ENCODE results near the gene KCNIP1.
"Not testable (repeated sequence)": the region's sequence is repeated elsewhere in the genome, so short reads cannot be mapped to it uniquely, and the experiment has no call there.

The KCNIP1 gene

GRCh38 chr5:170537451-170538095 is 33.8 kb downstream of the KCNIP1 start:
- no peak for DNase-seq (ENCODE audit: low read depth)

- DNase-seq (ENCODE audit: low read depth): no peak
Measured at GRCh38 chr5:170538096-170538465, 34.3 kb downstream of the KCNIP1 start.

DNA sequence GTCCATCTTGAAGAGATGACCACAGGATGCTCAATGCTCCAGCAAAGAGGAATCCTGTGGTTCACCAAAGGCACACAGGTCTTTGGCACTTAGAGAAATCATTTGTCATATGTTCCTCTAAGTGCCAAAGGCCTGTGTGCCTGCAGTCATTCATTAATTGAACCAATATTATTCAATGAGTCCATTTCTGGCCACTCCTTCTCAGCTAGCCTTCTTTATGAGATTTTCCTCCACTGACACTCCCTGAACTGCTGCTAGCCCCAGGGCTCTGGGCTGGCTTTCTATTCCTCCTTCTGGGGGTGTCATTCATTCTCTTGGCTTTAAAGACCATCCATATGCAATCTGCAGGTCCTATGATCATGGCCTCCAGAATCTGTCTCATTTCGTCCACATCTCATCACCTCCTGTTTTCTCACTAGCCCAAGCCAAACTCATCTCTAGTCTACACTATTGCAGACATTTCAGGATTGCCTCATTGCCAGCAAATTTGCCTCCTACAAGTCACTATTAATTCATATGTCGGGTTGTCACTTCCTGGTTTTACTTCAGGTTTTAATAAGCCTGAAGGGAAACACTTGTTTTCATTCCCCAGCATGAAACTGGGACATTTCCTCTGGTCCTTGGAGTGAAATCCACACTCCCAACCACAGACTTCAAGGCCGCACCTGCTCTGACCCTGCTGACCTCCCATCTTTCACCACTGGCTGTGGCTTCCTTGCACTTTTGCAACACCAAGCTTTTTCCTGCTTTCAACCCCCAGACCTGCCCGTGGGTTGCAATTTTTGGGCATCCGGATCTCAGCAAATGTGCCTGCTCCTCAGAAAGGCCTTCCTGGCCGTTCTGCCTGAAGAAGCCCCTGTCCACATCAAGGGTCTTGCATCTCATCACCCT is 35.1 kb downstream of the KCNIP1 start:
- no peak for DNase-seq (ENCODE audit: low read depth)

GRCh38 chr5:170540271-170540670 is 36.5 kb downstream of the KCNIP1 start:
- DNase-seq (ENCODE audit: low read depth): no peak

- DNase-seq (ENCODE audit: low read depth): no peak
Measured at GRCh38 chr5:170541146-170541769, 37.4 kb downstream of the KCNIP1 start.

DNA sequence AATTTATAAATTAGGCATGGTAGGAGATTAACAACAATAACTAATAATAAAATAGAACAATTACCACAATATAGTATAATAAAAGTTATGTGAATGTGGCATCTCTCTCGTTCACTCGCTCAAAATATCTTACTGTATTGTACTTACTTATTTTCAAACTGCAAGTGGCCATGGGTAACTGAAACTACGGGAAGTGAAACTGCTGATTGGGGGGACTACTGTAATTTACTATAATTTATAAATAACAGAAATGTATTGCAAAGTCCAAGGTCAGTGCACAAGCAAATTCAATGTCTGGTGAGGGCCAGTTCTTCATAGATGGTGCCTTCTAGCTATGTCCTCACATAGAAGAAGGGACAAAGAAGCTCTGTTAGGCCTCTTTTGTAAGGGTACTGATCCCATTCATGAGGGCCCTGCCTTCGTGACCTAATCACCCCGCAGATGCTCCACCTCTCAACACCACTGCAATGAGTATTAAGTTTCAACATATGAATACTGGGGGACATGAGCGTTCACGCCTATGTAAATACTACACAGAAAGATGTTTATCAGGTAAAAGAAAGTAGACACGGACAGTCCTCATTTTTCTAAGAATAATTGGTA is 39.0 kb downstream of the KCNIP1 start:
- DNase-seq (ENCODE audit: low read depth): no peak

DNA sequence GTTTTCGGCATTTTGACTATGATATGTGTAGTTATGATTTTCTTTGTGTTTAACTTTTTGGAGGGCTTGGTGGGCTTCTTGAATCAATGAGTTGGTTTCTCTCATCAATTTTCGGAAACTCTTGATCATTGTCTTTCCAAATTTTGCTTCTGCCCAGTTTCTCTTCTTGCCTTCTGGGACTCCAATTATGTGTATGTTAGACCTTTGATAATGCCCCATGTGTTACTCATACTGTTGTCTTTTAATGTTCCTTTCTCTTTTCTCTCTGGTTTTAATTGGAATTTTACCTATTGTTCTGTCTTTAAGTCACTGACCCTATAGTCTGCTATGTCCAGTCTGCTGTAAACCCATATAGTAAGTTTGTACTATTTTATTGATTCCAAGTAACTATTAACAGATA is 41.5 kb downstream of the KCNIP1 start:
- DNase-seq (ENCODE audit: low read depth): no peak

GRCh38 chr5:170545811-170546210 is 42.0 kb downstream of the KCNIP1 start:
- DNase-seq (ENCODE audit: low read depth): no peak

- no peak for DNase-seq (ENCODE audit: low read depth)
Measured at GRCh38 chr5:170546282-170546681, 42.5 kb downstream of the KCNIP1 start.

GRCh38 chr5:170550382-170550781 is 46.6 kb downstream of the KCNIP1 start:
- DNase-seq (ENCODE audit: low read depth): not testable (repeated sequence)

GRCh38 chr5:170551076-170551475 is 47.3 kb downstream of the KCNIP1 start:
- no peak for DNase-seq (ENCODE audit: low read depth)

GRCh38 chr5:170551622-170552021 is 47.8 kb downstream of the KCNIP1 start:
- DNase-seq (ENCODE audit: low read depth): no peak

GRCh38 chr5:170552621-170553115 is 48.8 kb downstream of the KCNIP1 start:
- DNase-seq (ENCODE audit: low read depth): no peak

DNA sequence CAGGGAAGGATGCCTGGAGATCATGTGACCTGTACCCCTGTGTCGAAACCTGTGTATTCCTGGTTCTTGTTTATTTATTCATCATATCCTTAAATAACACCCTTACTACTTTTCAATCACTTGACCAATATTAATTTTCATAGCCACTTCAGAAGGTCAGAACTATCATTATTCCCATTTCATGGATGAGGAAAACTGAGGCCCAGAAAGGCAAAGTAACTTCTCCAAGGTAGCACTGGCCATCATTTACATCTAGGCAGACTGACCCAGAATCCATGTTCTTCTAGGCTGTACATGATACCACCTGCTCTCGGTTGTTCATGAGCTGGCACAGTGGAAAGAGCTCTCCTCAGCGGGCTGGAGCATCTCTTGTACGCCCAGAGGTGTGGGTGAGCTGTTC is 49.4 kb downstream of the KCNIP1 start:
- no peak for DNase-seq (ENCODE audit: low read depth)

GRCh38 chr5:170554521-170555267 is 50.9 kb downstream of the KCNIP1 start:
- no peak for DNase-seq (ENCODE audit: low read depth)

DNA sequence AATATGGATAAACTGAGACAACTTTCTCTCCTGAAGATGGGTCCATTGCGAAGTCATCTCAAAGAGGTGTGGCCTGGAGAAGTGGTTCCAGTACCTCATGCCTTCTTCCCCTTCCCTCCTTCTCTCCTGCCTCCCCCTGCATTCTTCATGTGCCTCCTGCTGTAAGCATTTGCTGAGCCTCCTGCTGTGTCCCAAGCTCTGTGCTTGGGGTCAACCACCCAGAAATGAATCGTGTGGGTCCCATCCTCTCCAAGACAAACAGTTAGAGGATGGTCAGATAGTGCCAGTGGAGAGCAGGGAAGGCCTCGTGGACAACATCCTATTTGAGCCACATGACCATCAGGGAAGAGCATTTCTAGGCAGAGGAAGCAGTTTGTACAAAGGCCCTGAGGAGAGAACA is 53.5 kb downstream of the KCNIP1 start:
- no peak for DNase-seq (ENCODE audit: low read depth)

DNA sequence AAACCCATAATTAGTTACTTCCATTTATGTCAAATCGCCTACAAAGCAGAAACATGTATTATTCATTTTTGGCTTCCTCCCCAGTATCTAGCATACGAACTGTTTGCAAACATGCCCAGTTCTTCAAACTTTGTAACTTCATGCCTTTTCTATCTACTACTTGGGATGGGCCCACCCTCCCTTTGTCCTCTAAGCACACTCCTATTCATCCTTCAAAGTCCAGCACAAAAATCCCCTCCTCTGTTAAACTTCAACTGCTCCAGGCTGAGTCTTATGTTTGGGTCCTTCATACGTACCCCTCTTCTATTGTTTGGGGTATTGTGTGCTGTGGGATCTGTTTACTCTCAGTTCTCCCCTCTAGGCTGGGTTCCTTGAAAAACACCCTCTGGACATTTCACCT is 55.5 kb downstream of the KCNIP1 start:
- no peak for DNase-seq (ENCODE audit: low read depth)

- DNase-seq (ENCODE audit: low read depth): no peak
Measured at GRCh38 chr5:170560938-170561337, 57.1 kb downstream of the KCNIP1 start.

GRCh38 chr5:170562166-170562874 is 58.5 kb downstream of the KCNIP1 start:
- DNase-seq (ENCODE audit: low read depth): no peak

DNA sequence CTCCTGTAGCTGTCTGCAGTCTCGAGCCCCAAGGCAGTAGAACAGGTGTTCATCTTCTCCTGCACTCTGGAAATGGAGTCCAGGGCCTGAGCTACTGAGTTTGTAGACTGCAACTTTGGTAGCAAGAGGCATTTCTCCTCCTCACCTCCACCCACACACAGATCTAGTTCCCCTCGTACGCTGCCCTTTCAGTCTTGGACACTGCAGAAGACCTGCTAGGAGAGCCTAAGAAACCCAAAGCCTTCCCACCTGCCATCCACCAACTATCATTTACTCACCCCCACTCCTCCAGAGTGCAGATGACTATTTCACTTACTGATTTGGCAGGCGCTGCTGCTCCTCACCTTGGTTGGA is 59.0 kb downstream of the KCNIP1 start:
- DNase-seq (ENCODE audit: low read depth): no peak
